Kidney epithelial cell (primary cell): ENCODE results near the gene ZDHHC6. TPM values are rescaled to one million over a fixed set of nuclear protein-coding genes. Genes with fewer than 3 reads are reported as not detected.
"Not testable (repeated sequence)": the region's sequence is repeated elsewhere in the genome, so short reads cannot be mapped to it uniquely, and the experiment has no call there.

Experiments used
- DNase-seq: peaks from one replicate; pipeline ENCODE4 v3.0.0-alpha.2; 2010; ENCODE audit warnings: low read depth
- H3K27me3 ChIP-seq: 2 replicates; pipeline ENCODE4 v1.6.0; 2011; ENCODE audit warnings: low read length; ENCODE audit not compliant: control insufficient read depth, insufficient read depth
- H3K36me3 ChIP-seq: 2 replicates; pipeline ENCODE4 v1.5.1; 2011; ENCODE audit warnings: low read length; ENCODE audit not compliant: control insufficient read depth, insufficient read depth
- H3K4me3 ChIP-seq: 2 replicates; pipeline ENCODE4 v1.5.1; 2011; ENCODE audit warnings: low read depth, mild to moderate bottlenecking, control low read depth, low read length
- total RNA-seq: library from RNA; depleted of rRNA; stranded (reverse); fragments of >200 nt; gene quantifications from 2 replicates; pipeline ENCODE4 v1.2.3, GENCODE V29; 2015
- TF ChIP-seq, protein P1 (sequence below): IDR thresholded peaks from 2 replicates; pipeline ENCODE4 v1.5.1; 2011; ENCODE audit warnings: mild to moderate bottlenecking, moderate library complexity, low read length, control low read depth, inconsistent platforms; ENCODE audit not compliant: insufficient read depth, poor library complexity, severe bottlenecking

ZDHHC6 gene
- total RNA-seq, 1 donor from 2014 or later = 21.8 TPM

DNA sequence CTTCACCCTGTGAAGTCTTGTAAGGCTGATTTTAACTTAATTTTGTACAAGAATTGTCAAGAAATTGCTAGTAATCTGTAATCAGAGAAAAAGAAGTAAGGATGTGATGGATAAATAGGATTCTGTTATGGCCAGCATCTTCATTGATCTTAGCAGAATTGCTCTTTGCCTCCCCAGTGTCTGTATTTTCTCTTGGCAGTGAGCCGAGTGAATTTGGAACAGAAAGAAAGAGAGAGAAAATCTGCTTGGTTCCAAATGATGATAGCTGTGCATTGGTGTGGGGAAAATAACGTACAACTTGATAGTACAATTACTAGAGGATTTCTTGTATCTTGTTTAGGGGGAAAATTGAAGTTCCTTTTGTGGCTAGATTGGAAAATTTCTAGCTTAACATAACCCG is 34.9 kb upstream of the ZDHHC6 start:
- TF ChIP-seq, protein P1, sequence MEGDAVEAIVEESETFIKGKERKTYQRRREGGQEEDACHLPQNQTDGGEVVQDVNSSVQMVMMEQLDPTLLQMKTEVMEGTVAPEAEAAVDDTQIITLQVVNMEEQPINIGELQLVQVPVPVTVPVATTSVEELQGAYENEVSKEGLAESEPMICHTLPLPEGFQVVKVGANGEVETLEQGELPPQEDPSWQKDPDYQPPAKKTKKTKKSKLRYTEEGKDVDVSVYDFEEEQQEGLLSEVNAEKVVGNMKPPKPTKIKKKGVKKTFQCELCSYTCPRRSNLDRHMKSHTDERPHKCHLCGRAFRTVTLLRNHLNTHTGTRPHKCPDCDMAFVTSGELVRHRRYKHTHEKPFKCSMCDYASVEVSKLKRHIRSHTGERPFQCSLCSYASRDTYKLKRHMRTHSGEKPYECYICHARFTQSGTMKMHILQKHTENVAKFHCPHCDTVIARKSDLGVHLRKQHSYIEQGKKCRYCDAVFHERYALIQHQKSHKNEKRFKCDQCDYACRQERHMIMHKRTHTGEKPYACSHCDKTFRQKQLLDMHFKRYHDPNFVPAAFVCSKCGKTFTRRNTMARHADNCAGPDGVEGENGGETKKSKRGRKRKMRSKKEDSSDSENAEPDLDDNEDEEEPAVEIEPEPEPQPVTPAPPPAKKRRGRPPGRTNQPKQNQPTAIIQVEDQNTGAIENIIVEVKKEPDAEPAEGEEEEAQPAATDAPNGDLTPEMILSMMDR = no peak

DNA sequence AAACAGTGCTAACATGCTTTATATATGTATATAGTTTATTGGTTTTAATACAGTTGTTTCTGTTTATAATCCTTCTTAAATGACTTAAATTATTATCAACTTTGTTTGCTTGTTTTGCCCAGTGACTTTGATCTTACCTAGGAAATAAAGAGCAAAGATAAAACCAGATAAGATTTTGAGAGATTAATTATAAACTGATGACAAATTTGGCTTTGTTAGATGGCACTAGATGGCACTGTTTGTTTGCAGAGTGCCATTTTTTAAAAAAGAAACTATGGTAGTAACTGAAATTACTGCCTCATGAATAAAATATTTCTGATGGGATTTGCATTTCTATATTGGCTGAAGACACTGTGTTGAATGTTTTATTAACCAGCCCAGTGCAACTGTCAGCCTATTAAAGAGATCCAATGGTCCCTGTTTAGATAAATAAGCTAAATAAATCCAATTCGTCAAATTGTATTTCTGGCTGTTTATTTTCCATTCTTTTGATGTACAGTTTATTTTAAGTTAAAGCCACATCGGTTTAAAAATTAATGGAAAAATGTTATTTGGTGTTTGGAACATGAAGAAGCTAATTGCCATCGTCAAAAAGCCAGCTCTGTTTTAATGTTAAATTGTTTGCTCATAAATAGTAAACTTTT is 29.0 kb upstream of the ZDHHC6 start:
- DNase-seq = no peak
- no peak overlapping the region for H3K4me3 ChIP-seq
- H3K27me3 ChIP-seq = no peaks in the 10 kb centered on the region
- TF ChIP-seq, protein P1 = peak; percentile 39
- H3K36me3 ChIP-seq = no peaks in the 10 kb centered on the region

More for the DNA sequence above, 34.9 kb upstream of the ZDHHC6 start:
- DNase-seq = no peak
- Histone ChIP-seq H3K36me3 (no peaks in the 10 kb centered on the region), H3K4me3 (no peak overlapping the region), H3K27me3 (no peaks in the 10 kb centered on the region)

DNA sequence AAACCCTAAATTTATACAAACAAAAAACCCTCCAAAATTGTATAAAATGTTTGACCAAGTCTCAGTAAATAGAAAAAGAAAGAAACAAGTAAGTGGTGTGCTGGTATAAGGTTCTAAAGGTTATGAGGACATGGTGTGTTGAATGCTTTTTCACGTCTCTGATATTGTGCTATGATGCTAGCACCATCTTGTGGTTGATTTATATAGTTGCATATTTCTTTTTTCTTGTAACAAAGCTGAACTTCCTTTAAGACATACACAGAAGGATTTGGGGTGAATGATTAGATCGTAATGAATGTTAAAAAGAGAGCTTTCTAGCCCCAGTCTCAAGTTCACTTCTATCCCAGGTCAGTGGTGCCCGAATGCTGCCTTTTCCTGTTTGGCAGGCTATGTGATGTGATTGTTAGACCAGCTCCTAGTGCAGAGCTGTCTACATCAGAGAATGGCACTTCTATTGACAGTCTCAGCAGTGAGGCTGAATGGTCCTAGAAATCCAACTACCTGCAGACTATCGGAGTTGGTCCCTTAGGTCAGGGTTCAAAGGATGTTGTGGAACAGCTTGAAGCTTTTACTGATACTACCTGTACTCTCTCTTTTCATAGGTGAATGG is 25.3 kb upstream of the ZDHHC6 start:
- no peaks in the 10 kb centered on the region for H3K36me3 ChIP-seq
- no peaks in the 10 kb centered on the region for H3K27me3 ChIP-seq
- TF ChIP-seq, protein P1 = peak; percentile 60
- DNase-seq = no peak
- H3K4me3 ChIP-seq = no peak overlapping the region

DNA sequence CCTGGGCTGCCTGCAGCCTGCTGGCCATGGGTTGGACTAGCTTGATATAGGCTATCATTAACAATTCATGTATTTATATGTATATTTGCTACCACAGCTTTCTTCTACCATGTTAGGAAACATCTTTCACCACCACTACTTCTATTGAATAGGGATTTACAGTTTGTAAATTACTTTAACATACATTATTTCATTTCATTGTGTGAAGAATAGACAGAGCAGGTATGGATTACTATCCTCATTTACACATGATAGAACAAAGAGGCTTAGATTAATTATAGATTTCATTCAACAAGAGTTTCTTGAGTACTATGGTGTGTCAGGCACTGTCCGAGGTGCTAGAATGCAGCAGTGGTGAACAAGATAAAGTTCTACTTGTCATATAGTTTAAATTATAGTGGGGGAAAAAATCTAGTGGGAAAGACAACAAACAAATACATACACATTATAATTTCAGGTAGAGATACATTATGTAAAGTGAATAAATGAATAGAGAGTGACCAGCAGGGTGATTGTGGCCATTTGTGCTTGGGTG is 20.9 kb upstream of the ZDHHC6 start:
- H3K27me3 ChIP-seq = no peaks in the 10 kb centered on the region
- TF ChIP-seq, protein P1 = no peak
- no peak overlapping the region for H3K4me3 ChIP-seq
- DNase-seq = no peak
- no peaks in the 10 kb centered on the region for H3K36me3 ChIP-seq

DNA sequence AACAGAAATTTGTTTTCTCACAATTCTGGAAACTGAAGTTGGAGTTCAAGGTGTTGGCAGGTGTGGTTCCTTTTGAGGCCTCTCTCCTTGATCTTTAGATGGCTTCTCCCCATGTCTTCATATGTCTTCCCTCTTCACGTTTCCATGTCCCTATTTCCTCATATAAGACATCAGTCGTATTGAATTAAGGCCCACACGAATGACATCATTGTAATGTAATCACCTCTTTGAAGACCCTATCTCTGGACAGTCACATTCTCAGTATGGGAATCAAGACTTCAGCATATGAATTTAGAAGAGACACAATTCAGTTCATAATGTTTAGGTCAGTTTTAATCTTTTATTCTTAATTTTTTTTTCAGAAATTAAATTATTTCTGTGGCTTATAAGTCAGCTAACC is 20.1 kb upstream of the ZDHHC6 start:
- no peak for DNase-seq
- H3K36me3 ChIP-seq = no peaks in the 10 kb centered on the region
- no peaks in the 10 kb centered on the region for H3K27me3 ChIP-seq
- H3K4me3 ChIP-seq = no peak overlapping the region
- TF ChIP-seq, protein P1 = no peak

DNA sequence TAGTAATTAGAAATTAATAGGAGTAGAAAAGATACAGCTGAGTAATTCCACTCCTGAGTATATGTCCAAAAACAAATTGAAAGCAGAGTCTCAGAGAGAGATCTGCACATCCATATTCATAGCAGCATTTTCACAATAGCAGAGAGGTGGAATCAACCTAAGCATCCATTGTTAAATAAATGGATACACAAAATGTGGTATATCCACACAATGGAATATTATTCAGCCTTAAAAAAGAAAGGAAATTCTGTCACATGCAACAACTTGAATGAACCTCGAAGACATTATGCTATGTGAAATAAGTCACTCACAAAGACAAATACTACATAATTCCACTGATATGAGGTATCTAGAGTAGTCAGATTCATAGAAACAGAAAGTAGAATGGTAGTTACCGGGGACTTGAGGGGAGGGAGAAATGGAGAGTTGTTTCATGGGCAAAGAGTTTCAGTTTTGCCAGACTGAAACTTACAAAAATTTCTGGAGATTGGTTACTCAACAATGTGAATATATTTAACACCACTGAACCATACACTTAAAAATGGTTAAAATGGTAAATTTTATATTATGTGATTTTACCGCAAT is 18.7 kb upstream of the ZDHHC6 start:
- Histone ChIP-seq H3K4me3 (no peak overlapping the region), H3K27me3 (no peaks in the 10 kb centered on the region), H3K36me3 (no peaks in the 10 kb centered on the region)
- DNase-seq = no peak
- TF ChIP-seq, protein P1 = no peak

DNA sequence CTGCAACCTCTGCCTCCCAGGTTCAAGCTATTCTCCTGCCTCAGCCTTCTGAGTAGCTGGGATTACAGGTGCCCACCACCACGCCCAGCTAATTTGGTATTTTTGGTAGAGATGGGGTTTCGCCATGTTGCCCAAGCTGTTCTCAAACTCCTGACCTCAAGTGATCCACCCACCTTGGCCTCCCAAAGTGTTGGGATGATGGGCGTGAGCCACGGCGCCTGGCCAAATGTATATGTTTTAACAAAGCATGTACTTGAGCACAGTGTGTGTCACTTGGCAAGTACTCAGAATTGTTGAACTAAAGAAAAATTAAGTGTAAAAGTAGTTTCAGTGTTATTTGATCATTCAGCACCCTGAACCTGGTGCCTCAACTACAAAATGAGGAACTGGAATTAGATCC is 17.4 kb upstream of the ZDHHC6 start:
- not testable (repeated sequence) for DNase-seq, H3K27me3 ChIP-seq, H3K36me3 ChIP-seq, H3K4me3 ChIP-seq
